Measurements from ENCODE around the gene TREM2. TPM values are rescaled to one million over a fixed set of nuclear protein-coding genes. Genes with fewer than 3 reads are reported as not detected.

The TREM2 gene
- total and polyA plus RNA-seq, 2 of the 13 experiments (the other 11 are each of a cell fraction or from before 2014, with no cell fraction given) = 0.11 TPM; not detected in 1

DNA sequence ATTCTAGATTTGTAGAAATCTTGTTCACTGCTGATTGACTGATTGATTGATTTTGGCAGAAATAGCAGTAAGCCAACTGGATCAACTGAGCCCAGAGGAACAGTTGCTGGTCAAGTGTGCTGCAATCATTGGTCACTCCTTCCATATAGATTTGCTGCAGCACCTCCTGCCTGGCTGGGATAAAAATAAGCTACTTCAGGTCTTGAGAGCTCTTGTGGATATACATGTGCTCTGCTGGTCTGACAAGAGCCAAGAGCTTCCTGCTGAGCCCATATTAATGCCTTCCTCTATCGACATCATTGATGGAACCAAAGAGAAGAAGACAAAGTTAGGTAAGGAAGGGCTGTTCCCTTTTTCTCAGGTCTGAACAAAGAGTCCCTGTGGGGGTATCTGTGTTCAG is 40.0 kb downstream of the TREM2 start (continued):
- TF ChIP-seq, protein P1, sequence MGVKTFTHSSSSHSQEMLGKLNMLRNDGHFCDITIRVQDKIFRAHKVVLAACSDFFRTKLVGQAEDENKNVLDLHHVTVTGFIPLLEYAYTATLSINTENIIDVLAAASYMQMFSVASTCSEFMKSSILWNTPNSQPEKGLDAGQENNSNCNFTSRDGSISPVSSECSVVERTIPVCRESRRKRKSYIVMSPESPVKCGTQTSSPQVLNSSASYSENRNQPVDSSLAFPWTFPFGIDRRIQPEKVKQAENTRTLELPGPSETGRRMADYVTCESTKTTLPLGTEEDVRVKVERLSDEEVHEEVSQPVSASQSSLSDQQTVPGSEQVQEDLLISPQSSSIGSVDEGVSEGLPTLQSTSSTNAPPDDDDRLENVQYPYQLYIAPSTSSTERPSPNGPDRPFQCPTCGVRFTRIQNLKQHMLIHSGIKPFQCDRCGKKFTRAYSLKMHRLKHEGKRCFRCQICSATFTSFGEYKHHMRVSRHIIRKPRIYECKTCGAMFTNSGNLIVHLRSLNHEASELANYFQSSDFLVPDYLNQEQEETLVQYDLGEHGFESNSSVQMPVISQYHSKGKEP (CRISPR knock-in tag; IDR thresholded peaks at IDR 0.05) = no peak
- TF ChIP-seq ZNF841 (CRISPR knock-in tag; IDR thresholded peaks at IDR 0.05; ENCODE audit: borderline replicate concordance) (no peak), ZNF883 (CRISPR knock-in tag; IDR thresholded peaks at IDR 0.05; ENCODE audit: not compliant biosample characterization) (no peak), HOXD1 (CRISPR knock-in tag; IDR thresholded peaks at IDR 0.05) (no peak), ZNF564 (CRISPR knock-in tag; IDR thresholded peaks at IDR 0.05) (no peak), NFYB (CRISPR knock-in tag; IDR thresholded peaks at IDR 0.05) (no peak), ZNF34 (CRISPR knock-in tag; IDR thresholded peaks at IDR 0.05; ENCODE audit: borderline replicate concordance) (no peak), CAMTA2 (CRISPR knock-in tag; IDR thresholded peaks at IDR 0.05; ENCODE audit: borderline replicate concordance) (no peak), ZSCAN30 (CRISPR knock-in tag; IDR thresholded peaks at IDR 0.05) (no peak), ZNF292 (CRISPR knock-in tag; IDR thresholded peaks at IDR 0.05; ENCODE audit: borderline replicate concordance, low read depth) (no peak), HOXA3 (CRISPR knock-in tag; IDR thresholded peaks at IDR 0.05) (no peak), BRCA1 (CRISPR knock-in tag; IDR thresholded peaks at IDR 0.05) (no peak), ISX (CRISPR knock-in tag; conservative IDR thresholded peaks at IDR 0.05) (no peak)
- TF ChIP-seq, protein P2, sequence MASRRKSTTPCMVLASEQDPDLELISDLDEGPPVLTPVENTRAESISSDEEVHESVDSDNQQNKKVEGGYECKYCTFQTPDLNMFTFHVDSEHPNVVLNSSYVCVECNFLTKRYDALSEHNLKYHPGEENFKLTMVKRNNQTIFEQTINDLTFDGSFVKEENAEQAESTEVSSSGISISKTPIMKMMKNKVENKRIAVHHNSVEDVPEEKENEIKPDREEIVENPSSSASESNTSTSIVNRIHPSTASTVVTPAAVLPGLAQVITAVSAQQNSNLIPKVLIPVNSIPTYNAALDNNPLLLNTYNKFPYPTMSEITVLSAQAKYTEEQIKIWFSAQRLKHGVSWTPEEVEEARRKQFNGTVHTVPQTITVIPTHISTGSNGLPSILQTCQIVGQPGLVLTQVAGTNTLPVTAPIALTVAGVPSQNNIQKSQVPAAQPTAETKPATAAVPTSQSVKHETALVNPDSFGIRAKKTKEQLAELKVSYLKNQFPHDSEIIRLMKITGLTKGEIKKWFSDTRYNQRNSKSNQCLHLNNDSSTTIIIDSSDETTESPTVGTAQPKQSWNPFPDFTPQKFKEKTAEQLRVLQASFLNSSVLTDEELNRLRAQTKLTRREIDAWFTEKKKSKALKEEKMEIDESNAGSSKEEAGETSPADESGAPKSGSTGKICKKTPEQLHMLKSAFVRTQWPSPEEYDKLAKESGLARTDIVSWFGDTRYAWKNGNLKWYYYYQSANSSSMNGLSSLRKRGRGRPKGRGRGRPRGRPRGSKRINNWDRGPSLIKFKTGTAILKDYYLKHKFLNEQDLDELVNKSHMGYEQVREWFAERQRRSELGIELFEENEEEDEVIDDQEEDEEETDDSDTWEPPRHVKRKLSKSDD (CRISPR knock-in tag; IDR thresholded peaks at IDR 0.05; ENCODE audit: low read depth) = no peak
